ENCODE measurements around the gene TOP2A.

DNA sequence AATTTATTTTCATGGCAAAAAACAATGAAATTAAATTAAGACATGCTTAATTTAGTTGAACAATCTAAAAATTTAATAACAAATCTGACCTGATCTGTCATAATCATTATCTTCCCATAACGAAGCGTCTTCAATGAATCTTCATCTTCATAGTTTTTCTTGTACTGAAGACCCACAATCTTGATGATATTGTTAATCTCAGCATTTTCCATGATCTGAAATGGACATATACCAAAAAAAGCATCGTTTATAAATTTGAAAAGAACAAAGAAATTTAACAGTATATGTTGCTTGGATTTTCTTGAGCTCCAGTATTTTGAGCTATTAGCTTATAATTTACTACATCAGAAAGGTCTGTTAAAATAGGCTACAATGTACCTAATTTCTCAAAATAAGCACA, 10.2 kb downstream of the TOP2A start:
- TF ChIP-seq JUND (IDR thresholded peaks at IDR 0.05) (no peak), POLR2AphosphoS5 (IDR thresholded peaks at IDR 0.05; ENCODE audit: low read depth, low read length) (no peak), EZH2 (IDR thresholded peaks at IDR 0.05) (no peak), CBX3 (IDR thresholded peaks at IDR 0.05; ENCODE audit: low read depth) (no peak), REST (IDR thresholded peaks at IDR 0.05; ENCODE audit: low read depth) (no peak), EZH2phosphoT487 (IDR thresholded peaks at IDR 0.05; ENCODE audit: borderline replicate concordance) (no peak)
- TF ChIP-seq, protein P1, sequence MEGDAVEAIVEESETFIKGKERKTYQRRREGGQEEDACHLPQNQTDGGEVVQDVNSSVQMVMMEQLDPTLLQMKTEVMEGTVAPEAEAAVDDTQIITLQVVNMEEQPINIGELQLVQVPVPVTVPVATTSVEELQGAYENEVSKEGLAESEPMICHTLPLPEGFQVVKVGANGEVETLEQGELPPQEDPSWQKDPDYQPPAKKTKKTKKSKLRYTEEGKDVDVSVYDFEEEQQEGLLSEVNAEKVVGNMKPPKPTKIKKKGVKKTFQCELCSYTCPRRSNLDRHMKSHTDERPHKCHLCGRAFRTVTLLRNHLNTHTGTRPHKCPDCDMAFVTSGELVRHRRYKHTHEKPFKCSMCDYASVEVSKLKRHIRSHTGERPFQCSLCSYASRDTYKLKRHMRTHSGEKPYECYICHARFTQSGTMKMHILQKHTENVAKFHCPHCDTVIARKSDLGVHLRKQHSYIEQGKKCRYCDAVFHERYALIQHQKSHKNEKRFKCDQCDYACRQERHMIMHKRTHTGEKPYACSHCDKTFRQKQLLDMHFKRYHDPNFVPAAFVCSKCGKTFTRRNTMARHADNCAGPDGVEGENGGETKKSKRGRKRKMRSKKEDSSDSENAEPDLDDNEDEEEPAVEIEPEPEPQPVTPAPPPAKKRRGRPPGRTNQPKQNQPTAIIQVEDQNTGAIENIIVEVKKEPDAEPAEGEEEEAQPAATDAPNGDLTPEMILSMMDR (IDR thresholded peaks at IDR 0.05 in 2 of 3, conservative IDR thresholded peaks at IDR 0.05 in 1 of 3; ENCODE audit: borderline replicate concordance in 1 of 3, insufficient read depth in 1 of 3, low read depth in 2 of 3, low read length in 2 of 3) = no peak
